ENCODE measurements around the gene SH3RF3.

The SH3RF3 gene

GRCh38 chr2:109403841-109404201, 274.8 kb downstream of the SH3RF3 start:
- Histone ChIP-seq H3K4me1 (ENCODE audit: control extremely low read depth in 1 of 4, control insufficient read depth in 4 of 4, insufficient read depth in 4 of 4, low read length in 3 of 4) (peaks cover 0 to 35% (median 14%) of the 10 kb centered on the region in 4 experiments), H3K4me3 (ENCODE audit: control insufficient read depth in 1 of 7, extremely low read depth in 1 of 7, insufficient read depth in 4 of 7, low read depth in 2 of 7, low read length in 6 of 7) (no peak overlapping the region), H3K27me3 (replicated peaks in 2 of 5; ENCODE audit: control insufficient read depth in 4 of 5, insufficient read depth in 5 of 5, low read length in 4 of 5) (no peaks in the 10 kb centered on the region), H3K27ac (ENCODE audit: insufficient read depth in 1 of 2, low read depth in 1 of 2, low read length in 2 of 2, poor library complexity in 1 of 2, severe bottlenecking in 2 of 2) (no peak overlapping the region), H3K36me3 (ENCODE audit: control insufficient read depth in 4 of 4, insufficient read depth in 4 of 4, low read length in 3 of 4) (no peaks in the 10 kb centered on the region), H3K9me3 (ENCODE audit: control extremely low read depth in 1 of 5, control insufficient read depth in 4 of 5, insufficient read depth in 2 of 5, low read depth in 1 of 5, low read length in 4 of 5) (no peaks in the 10 kb centered on the region)
- ChIA-PET POLR2A (no interaction called here), CTCF (no interaction called here)
- 100% methylated on average over 1 of the region's 5 CpGs for WGBS (ENCODE audit: insufficient coverage)
- no peak for DNase-seq

- no peak for DNase-seq
- no peaks in the 10 kb centered on the region for H3K9me3 ChIP-seq (ENCODE audit: control extremely low read depth in 1 of 5, control insufficient read depth in 4 of 5, insufficient read depth in 2 of 5, low read depth in 1 of 5, low read length in 4 of 5)
- WGBS (ENCODE audit: insufficient coverage): 96% methylated on average over 6 of the region's 6 CpGs
- POLR2A ChIA-PET: no interaction called here
- no peaks in the 10 kb centered on the region for H3K36me3 ChIP-seq (ENCODE audit: control insufficient read depth in 4 of 4, insufficient read depth in 4 of 4, low read length in 3 of 4)
- H3K4me3 ChIP-seq (ENCODE audit: control insufficient read depth in 1 of 7, extremely low read depth in 1 of 7, insufficient read depth in 4 of 7, low read depth in 2 of 7, low read length in 6 of 7): no peak overlapping the region
- H3K4me1 ChIP-seq (ENCODE audit: control extremely low read depth in 1 of 4, control insufficient read depth in 4 of 4, insufficient read depth in 4 of 4, low read length in 3 of 4): peaks cover 0 to 39% (median 14%) of the 10 kb centered on the region in 4 experiments
- no peaks in the 10 kb centered on the region for H3K27me3 ChIP-seq (replicated peaks in 2 of 5; ENCODE audit: control insufficient read depth in 4 of 5, insufficient read depth in 5 of 5, low read length in 4 of 5)
- no peak overlapping the region for H3K27ac ChIP-seq (ENCODE audit: insufficient read depth in 1 of 2, low read depth in 1 of 2, low read length in 2 of 2, poor library complexity in 1 of 2, severe bottlenecking in 2 of 2)
- CTCF ChIA-PET: no interaction called here
Observed at GRCh38 chr2:109404681-109405080, 275.7 kb downstream of the SH3RF3 start.

- ChIA-PET POLR2A (no interaction called here), CTCF (no interaction called here)
- Histone ChIP-seq H3K4me3 (ENCODE audit: control insufficient read depth in 1 of 7, extremely low read depth in 1 of 7, insufficient read depth in 4 of 7, low read depth in 2 of 7, low read length in 6 of 7) (no peak overlapping the region), H3K36me3 (ENCODE audit: control insufficient read depth in 4 of 4, insufficient read depth in 4 of 4, low read length in 3 of 4) (no peaks in the 10 kb centered on the region), H3K27ac (ENCODE audit: insufficient read depth in 1 of 2, low read depth in 1 of 2, low read length in 2 of 2, poor library complexity in 1 of 2, severe bottlenecking in 2 of 2) (no peak overlapping the region), H3K4me1 (ENCODE audit: control extremely low read depth in 1 of 4, control insufficient read depth in 4 of 4, insufficient read depth in 4 of 4, low read length in 3 of 4) (peaks cover 0 to 39% (median 14%) of the 10 kb centered on the region in 4 experiments), H3K9me3 (ENCODE audit: control extremely low read depth in 1 of 5, control insufficient read depth in 4 of 5, insufficient read depth in 2 of 5, low read depth in 1 of 5, low read length in 4 of 5) (no peaks in the 10 kb centered on the region), H3K27me3 (replicated peaks in 2 of 5; ENCODE audit: control insufficient read depth in 4 of 5, insufficient read depth in 5 of 5, low read length in 4 of 5) (no peaks in the 10 kb centered on the region)
- DNase-seq: no peak
- WGBS (ENCODE audit: insufficient coverage): 98% methylated on average over 7 of the region's 10 CpGs
Observed at GRCh38 chr2:109405873-109406272, 276.9 kb downstream of the SH3RF3 start.

- POLR2A ChIA-PET: no interaction called here
- Histone ChIP-seq H3K27ac (ENCODE audit: insufficient read depth in 1 of 2, low read depth in 1 of 2, low read length in 2 of 2, poor library complexity in 1 of 2, severe bottlenecking in 2 of 2) (no peak overlapping the region), H3K9me3 (ENCODE audit: control extremely low read depth in 1 of 5, control insufficient read depth in 4 of 5, insufficient read depth in 2 of 5, low read depth in 1 of 5, low read length in 4 of 5) (no peaks in the 10 kb centered on the region), H3K4me3 (ENCODE audit: control insufficient read depth in 1 of 7, extremely low read depth in 1 of 7, insufficient read depth in 4 of 7, low read depth in 2 of 7, low read length in 6 of 7) (no peak overlapping the region), H3K27me3 (replicated peaks in 2 of 5; ENCODE audit: control insufficient read depth in 4 of 5, insufficient read depth in 5 of 5, low read length in 4 of 5) (no peaks in the 10 kb centered on the region), H3K4me1 (ENCODE audit: control extremely low read depth in 1 of 4, control insufficient read depth in 4 of 4, insufficient read depth in 4 of 4, low read length in 3 of 4) (peaks cover 0 to 39% (median 14%) of the 10 kb centered on the region in 4 experiments), H3K36me3 (ENCODE audit: control insufficient read depth in 4 of 4, insufficient read depth in 4 of 4, low read length in 3 of 4) (no peaks in the 10 kb centered on the region)
- no peak for DNase-seq
- 98% methylated on average over 7 of the region's 8 CpGs for WGBS (ENCODE audit: insufficient coverage)
- CTCF ChIA-PET: no interaction called here
Observed at GRCh38 chr2:109406301-109406700, 277.3 kb downstream of the SH3RF3 start.

GRCh38 chr2:109407276-109408042, 278.5 kb downstream of the SH3RF3 start:
- Histone ChIP-seq H3K36me3 (ENCODE audit: control insufficient read depth in 4 of 4, insufficient read depth in 4 of 4, low read length in 3 of 4) (no peaks in the 10 kb centered on the region), H3K4me3 (ENCODE audit: control insufficient read depth in 1 of 7, extremely low read depth in 1 of 7, insufficient read depth in 4 of 7, low read depth in 2 of 7, low read length in 6 of 7) (no peak overlapping the region), H3K9me3 (ENCODE audit: control extremely low read depth in 1 of 5, control insufficient read depth in 4 of 5, insufficient read depth in 2 of 5, low read depth in 1 of 5, low read length in 4 of 5) (no peaks in the 10 kb centered on the region), H3K27me3 (replicated peaks in 2 of 5; ENCODE audit: control insufficient read depth in 4 of 5, insufficient read depth in 5 of 5, low read length in 4 of 5) (no peaks in the 10 kb centered on the region), H3K27ac (ENCODE audit: insufficient read depth in 1 of 2, low read depth in 1 of 2, low read length in 2 of 2, poor library complexity in 1 of 2, severe bottlenecking in 2 of 2) (no peak overlapping the region), H3K4me1 (ENCODE audit: control extremely low read depth in 1 of 4, control insufficient read depth in 4 of 4, insufficient read depth in 4 of 4, low read length in 3 of 4) (peaks cover 0 to 35% (median 14%) of the 10 kb centered on the region in 4 experiments)
- ChIA-PET POLR2A (no interaction called here), CTCF (interaction anchor here (1.0 to 1.4 kb wide), 2 partner anchors 75 to 100 kb away, joined by 4 to 5 read pairs; no protein-coding TSS in a partner anchor)
- WGBS (ENCODE audit: insufficient coverage): 99% methylated on average over 5 of the region's 7 CpGs
- DNase-seq: peak in 2 of 3 donors; percentile 9 to 22

GRCh38 chr2:109408043-109408335, 279.0 kb downstream of the SH3RF3 start:
- Histone ChIP-seq H3K9me3 (ENCODE audit: control extremely low read depth in 1 of 5, control insufficient read depth in 4 of 5, insufficient read depth in 2 of 5, low read depth in 1 of 5, low read length in 4 of 5) (no peaks in the 10 kb centered on the region), H3K4me1 (ENCODE audit: control extremely low read depth in 1 of 4, control insufficient read depth in 4 of 4, insufficient read depth in 4 of 4, low read length in 3 of 4) (peaks cover 0 to 29% (median 9%) of the 10 kb centered on the region in 4 experiments), H3K36me3 (ENCODE audit: control insufficient read depth in 4 of 4, insufficient read depth in 4 of 4, low read length in 3 of 4) (no peaks in the 10 kb centered on the region), H3K27me3 (replicated peaks in 2 of 5; ENCODE audit: control insufficient read depth in 4 of 5, insufficient read depth in 5 of 5, low read length in 4 of 5) (no peaks in the 10 kb centered on the region), H3K4me3 (ENCODE audit: control insufficient read depth in 1 of 7, extremely low read depth in 1 of 7, insufficient read depth in 4 of 7, low read depth in 2 of 7, low read length in 6 of 7) (no peak overlapping the region), H3K27ac (ENCODE audit: insufficient read depth in 1 of 2, low read depth in 1 of 2, low read length in 2 of 2, poor library complexity in 1 of 2, severe bottlenecking in 2 of 2) (no peak overlapping the region)
- POLR2A ChIA-PET: no interaction called here
- WGBS (ENCODE audit: insufficient coverage): 95% methylated on average over 3 of the region's 4 CpGs
- CTCF ChIA-PET: interaction anchor here (1.0 to 1.4 kb wide), 5 partner anchors 14 to 281 kb away, joined by 3 to 5 read pairs (median 4); no protein-coding TSS in a partner anchor
- DNase-seq: no peak

GRCh38 chr2:109409321-109410038, 280.5 kb downstream of the SH3RF3 start:
- Histone ChIP-seq H3K9me3 (ENCODE audit: control extremely low read depth in 1 of 5, control insufficient read depth in 4 of 5, insufficient read depth in 2 of 5, low read depth in 1 of 5, low read length in 4 of 5) (no peaks in the 10 kb centered on the region), H3K4me1 (ENCODE audit: control extremely low read depth in 1 of 4, control insufficient read depth in 4 of 4, insufficient read depth in 4 of 4, low read length in 3 of 4) (peaks cover 0 to 16% (median 5%) of the 10 kb centered on the region in 4 experiments), H3K36me3 (ENCODE audit: control insufficient read depth in 4 of 4, insufficient read depth in 4 of 4, low read length in 3 of 4) (no peaks in the 10 kb centered on the region), H3K27ac (ENCODE audit: insufficient read depth in 1 of 2, low read depth in 1 of 2, low read length in 2 of 2, poor library complexity in 1 of 2, severe bottlenecking in 2 of 2) (no peak overlapping the region), H3K27me3 (replicated peaks in 2 of 5; ENCODE audit: control insufficient read depth in 4 of 5, insufficient read depth in 5 of 5, low read length in 4 of 5) (no peaks in the 10 kb centered on the region), H3K4me3 (ENCODE audit: control insufficient read depth in 1 of 7, extremely low read depth in 1 of 7, insufficient read depth in 4 of 7, low read depth in 2 of 7, low read length in 6 of 7) (no peak overlapping the region)
- CTCF ChIA-PET: interaction anchor here (1.3 to 1.4 kb wide), 3 partner anchors 12 to 282 kb away, joined by 3 to 5 read pairs (median 3); no protein-coding TSS in a partner anchor
- 92% methylated on average over 9 of the region's 13 CpGs for WGBS (ENCODE audit: insufficient coverage)
- POLR2A ChIA-PET: no interaction called here
- peak; percentile 14 to 74 (median 58) for DNase-seq

Data from common myeloid progenitor, CD34-positive (primary cell).